GM12801 (cell line): Measurements from ENCODE around the gene GIMAP7.

Experiments used
- CTCF ChIP-seq: IDR thresholded peaks from one replicate; pipeline ENCODE4 v1.5.1; 2011; ENCODE audit warnings: control low read depth; ENCODE audit not compliant: insufficient read length; ENCODE audit errors: extremely low read depth

GIMAP7 gene

GRCh38 chr7:150568714-150569113 lies 54.0 kb downstream of the GIMAP7 start:
- TF ChIP-seq CTCF, result no peak

- no peak for TF ChIP-seq CTCF
Measured at GRCh38 chr7:150569245-150569955, 54.7 kb downstream of the GIMAP7 start.
